ENCODE data around the gene CCNY.
"Not testable (repeated sequence)": the region's sequence is repeated elsewhere in the genome, so short reads cannot be mapped to it uniquely, and the experiment has no call there.

Gene CCNY

DNA sequence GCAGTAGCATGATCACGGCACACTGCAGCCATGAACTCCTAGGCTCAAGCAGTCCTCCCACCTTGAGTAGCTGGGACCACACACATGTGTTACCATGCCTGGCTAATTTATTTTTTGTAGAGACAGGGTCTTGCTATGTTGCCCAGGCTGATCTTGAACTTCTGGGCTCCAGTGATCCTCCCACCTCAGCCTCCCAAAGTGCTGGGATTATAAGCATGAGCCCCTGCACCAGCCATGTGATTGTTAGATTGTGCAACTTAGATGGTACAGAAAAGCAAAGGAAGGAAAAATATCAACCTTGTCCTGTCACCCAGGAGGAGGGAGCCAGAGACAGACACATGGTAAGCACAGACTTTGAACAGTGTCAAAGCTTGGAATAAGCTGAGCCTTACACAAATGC is 73.5 kb downstream of the CCNY start:
- DNase-seq = no peak

DNA sequence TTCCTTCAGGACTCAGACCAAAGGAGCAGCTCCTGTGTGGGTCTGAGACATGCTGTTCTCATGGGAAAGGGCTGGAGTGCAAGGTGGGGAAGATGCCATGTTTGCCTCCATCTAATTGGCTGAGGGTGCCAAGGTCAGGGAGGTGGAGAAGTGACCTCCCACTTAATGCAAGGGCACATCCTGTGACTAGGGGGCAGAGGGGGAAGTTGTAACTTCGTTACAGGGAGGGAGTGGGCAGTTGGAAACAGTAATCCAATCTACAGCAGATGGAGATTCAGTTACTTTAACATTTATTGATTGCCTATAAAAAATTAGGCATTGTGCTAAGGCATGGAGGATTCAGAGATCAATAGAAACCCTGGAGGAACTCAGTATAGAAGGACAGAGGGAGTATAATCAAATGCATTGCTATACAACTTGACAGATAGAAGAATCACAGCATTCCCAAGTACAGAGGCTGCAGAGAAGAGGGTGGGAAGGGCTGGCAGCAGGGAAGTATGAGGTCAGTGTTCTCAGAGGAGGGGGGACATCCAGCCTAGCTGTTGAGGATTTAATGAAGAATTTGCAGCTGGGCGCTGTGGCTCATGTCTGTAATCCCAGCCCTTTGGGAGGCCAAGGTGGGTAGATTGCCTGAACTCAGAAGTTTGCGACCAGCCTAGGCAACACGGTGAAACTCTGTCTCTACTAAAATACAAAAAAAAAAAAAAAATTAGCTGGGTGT is 75.9 kb downstream of the CCNY start:
- DNase-seq = no peak

DNA sequence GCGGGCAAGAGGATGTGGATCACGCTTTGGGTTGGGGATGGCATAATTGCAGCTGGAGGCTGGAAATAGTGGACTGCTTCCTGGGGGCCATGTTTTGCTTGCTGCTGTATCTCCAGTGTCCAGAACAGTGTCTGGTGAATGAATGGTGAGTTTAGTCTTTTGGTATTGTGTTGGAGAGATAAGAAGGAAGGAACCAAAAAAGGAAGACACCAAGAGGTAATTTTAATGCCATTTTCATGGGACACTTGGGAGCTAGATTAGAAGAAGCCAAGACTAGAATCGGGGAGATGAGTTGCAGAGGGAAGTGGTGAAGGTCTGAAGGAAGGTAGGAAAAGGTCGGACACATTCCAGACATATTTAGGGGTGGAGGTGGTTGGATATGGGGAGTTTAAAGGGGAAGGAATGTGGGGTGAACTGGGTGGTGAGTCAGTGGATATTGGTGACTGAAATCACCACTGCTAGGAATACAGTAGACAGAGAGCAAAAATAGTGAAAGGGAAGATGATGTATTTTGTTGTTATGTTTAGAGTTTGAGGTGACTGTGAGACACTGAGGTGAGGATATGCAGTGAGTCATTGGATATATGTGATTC is 76.7 kb downstream of the CCNY start:
- DNase-seq = no peak

DNA sequence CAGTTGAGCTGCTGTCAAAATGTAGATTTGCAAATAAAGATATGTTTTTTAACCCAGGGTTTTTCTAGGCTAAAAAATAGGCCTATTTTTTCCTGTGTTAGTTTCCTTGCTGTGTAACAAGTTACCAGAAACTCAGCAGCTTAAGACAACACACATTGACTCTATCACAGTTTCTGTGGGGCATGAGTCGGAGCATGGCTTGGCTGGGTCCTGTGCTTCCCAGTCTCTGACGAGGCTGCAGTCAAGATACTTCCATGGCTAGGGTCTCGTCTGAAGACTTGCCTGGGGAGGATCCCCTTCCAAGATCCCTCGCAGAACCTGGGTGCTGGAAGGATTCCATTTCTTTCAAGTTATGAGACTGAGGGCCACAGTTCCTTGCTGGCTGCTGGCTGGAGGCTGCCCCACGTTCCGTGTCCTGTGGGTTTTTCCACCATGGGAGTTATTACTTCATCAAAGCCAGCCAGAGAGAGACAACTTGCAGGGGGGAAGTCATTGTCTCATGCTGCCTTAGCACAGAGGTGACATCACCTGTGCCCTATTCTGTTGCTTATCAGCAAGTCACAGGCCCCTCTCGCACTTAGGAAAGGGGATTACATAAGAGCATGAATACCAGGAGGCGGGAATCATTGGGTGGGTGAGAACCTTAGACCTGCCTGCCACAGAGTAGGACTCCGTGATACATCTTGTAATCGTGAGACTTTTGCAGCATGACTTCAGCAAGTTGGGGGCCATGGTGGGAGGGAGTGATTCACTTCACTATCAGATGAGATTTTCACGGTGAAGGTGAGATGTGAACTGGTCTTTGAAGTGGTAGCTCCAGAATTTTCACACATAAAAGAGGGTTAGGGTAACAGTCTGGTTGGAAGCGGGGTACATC is 77.9 kb downstream of the CCNY start:
- DNase-seq = no peak

DNA sequence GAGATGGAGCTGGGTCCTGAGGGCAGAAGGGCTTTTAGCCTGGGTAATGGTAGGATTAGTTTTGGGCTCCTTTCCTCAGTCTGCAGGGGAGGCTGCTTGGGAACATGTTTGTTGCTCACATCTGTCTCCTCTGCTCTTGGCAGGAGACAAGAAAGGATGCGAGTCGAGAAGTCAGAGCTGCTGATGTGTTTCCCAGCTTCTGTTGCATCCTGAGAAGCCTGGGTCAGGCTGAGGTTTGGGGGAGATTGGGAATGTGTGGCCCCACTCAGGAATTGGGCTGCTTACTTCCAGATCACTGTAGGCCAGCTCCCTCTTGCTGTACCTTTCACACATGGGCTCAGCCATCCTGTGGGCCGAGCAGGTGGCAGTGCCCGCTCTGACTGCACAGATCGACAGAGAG is 79.2 kb downstream of the CCNY start:
- DNase-seq = no peak

DNA sequence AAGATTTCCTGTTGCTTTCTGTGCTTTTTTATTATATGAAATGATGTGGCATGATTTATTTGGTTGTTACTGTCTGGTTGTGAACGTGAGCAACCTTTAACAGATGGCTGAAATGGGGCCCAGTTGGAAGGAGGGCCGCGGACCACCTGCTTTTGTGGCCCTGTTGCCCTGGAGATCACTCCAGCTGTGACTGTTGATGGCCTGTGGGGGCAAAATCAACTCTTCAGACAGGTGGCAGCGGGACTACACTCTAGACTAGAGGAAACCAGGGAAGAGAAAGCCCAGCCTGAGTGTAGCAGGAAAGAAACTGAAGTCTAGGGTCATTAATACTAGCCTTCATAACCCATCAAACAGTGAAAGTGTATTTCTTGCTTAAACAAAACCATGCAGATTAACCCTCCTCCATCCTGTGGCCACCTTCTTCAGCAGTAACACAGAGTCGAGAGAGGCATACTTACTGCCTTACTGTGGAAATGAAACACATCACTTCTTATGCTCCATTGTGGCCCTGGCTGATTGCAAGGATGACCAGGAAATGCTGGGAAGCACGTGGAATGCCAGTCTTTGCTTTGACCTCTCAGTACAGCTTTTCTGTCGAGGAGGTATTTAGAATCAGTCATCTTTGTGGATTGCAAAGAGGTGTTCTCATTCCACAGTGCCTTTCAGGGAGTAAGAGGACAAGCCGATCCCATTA is 80.5 kb downstream of the CCNY start:
- no peak for DNase-seq

DNA sequence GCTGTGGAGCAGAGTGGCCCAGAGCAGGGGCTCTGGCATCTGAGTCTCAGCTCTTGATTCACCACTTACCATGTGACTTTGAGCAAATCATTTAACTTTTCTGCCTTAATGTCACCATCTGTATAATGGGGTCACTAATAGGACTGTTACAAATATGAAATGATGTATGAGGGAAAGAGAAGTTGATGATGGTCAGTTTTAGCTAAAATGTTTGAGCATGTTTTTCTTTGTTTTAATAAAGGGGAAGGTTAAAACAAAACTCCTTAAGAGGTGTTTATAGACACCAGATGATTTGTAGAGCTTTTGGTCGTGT is 81.0 kb downstream of the CCNY start:
- DNase-seq = no peak

DNA sequence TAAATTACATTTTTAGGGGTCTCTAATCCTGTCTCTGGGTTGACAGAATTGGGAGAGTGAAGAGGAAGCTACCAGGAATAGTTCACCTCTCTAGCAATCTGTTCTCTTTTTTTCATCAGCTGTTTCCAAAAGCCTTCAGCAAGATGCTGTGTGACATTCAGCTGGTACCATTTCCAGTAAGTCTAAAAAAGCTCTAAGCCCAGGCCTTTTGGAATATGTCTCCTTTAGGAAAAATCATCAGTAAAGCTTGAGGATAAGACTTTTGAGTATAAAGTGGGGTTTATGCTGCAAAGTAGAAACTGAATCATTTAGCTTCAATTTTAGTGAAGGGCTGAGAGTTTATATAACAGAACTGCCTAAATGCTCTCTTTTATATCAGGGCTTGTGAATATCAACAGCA is 81.5 kb downstream of the CCNY start:
- no peak for DNase-seq

DNA sequence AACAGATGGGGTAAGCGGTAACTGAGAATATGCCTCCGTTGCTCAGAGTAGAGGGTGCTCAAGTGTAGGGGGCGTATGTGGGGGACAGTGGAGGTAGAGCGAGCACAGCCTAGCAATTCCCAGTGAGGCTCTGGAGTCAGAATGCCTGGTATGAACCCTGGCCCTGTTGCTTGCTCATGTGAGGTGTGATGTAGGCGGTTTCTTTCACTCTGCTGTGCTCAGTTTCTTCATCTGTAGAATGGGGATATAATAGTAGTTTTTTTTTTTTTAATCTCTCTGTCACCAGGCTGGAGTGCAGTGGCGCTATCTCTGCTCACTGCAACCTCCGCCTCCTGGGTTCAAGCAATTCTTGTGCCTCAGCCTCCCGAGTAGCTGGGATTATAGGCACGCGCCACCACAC is 82.3 kb downstream of the CCNY start:
- DNase-seq = not testable (repeated sequence)

DNA sequence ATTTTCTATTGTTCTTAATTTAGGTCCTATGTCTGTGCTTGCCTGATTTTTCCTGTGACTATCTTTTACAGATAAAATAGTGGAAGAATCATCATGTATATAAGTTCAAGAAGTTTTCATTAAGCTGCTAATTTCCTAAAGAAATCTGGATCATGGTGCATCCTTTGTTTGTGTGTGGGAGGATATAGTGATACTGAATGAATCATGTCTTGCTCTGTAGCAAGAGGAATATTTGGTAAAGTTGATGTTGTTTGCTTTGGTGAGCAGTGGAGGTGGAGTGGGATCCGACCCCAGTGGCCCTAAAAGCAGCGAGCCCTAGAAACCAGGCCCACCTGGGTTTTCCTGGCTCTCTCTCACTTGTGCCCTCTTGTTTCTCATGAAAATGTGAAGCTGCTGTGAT is 83.7 kb downstream of the CCNY start:
- DNase-seq = no peak

DNA sequence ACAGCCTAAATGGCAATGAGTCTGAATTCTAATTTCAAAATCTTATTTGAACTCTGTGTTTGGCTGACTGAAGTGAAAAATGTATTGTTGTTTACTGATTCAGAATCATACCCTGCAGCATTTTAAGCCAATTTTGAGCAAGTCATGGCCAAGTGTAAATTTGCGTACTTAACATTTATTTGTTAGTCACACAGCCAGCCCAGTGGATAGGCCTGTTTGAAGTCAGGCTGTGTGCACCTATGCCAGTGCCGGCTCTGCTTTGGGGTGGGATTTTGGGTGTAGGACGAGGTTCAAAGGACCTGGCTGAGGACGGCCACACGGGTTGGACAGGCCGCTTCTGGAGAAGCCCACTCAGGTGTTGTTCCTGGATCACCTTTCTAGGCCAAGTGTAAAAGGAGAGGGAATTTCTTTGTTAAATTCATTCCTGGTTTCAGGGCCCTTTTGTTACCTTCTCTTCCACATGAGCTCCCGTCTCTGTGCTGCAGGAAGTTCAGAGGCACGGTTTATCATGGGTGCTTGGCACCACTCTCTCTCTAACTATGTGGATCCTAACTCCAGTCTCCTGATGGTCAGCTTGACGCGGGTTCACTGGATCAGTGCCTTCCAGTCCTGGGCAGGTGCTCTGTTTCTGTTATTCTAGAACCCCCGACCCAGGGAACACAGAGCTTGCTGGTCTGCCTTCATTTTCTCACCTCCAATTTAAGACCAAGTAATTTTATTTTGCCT is 84.7 kb downstream of the CCNY start:
- no peak for DNase-seq

DNA sequence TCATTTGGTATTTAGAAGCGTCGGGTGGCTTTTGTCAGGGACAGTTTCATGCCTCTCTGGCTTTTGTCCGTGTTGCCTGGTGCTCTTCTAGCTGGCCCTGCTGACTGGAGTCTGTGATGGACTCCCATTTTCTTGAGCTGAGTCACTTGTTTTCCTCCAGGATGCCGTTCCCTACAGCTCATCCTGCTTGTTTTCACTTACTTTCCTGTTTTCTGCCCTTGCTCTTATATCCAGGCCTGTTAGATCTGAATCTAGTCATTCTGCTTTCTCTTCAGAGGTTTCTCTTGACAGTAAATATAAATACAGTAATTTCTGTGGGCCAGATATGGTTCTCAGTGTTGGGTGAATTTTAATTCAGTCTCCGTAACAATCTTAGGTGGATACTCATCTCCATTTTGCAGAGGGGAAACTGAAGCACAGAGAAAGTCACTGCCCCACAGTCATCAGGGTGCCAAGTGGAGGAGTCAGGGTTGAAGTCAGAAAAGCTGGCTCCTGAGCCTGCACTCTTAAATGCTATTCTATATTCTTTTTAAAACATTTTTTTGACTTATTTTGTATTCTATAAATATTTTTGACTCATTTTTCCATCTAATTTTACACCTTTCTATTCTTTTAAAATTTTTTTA is 85.4 kb downstream of the CCNY start:
- DNase-seq = no peak

DNA sequence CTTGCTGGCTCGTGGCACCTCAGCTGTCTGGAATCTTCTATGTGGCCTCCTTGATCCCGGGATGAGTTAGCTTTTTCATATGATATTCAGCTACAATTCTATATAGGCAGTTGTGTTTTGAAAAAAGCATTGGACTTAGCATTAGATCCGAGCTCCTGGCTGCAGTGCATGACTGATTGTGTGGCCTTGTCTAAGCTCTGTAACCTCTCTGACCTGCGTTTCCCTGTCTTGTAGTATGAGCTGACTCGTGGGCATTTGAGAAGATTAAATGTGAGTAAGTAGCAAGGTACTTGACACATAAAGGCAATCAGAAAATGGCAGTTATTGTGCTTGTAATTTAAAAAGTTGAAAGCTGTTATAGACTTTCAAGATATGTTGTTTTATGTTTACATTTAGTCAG is 85.9 kb downstream of the CCNY start:
- no peak for DNase-seq

DNA sequence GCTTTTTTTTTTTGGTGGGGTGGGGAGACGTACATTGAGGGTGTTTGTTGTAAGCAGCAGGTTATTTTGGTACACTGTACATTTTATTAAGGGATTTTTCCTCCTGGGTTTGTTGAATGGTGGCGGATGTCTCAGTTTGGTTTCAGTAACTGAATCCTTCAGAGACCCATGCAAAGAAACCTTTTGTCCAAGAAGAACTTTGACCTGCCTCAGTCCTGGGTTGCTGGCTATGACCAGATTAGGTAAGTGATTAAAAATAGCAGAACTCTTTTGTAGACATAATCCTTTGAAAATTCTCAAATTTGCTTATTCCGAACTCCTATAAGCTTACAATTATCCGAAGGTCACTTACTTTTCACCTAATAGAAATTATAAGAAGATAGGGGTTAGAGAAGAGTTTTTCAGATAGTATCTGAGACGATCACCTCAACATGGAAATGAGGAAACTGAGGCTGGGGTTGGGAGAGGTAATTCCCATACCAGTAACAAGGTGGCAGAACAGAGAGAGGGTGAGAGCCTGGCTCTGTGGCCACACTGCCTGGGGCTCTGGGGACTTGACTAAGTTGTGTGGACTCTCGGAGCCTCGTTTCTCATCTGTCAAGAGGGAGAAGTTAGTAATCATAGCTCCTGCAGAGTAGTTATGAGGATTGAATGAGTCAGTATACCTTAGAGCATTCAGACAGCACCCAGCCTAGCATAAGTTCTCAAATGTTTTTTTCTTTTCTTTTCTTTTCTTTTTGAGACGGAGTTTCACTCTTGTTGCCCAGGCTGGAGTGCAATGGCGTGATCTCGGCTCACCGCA is 87.4 kb downstream of the CCNY start:
- DNase-seq = no peak

DNA sequence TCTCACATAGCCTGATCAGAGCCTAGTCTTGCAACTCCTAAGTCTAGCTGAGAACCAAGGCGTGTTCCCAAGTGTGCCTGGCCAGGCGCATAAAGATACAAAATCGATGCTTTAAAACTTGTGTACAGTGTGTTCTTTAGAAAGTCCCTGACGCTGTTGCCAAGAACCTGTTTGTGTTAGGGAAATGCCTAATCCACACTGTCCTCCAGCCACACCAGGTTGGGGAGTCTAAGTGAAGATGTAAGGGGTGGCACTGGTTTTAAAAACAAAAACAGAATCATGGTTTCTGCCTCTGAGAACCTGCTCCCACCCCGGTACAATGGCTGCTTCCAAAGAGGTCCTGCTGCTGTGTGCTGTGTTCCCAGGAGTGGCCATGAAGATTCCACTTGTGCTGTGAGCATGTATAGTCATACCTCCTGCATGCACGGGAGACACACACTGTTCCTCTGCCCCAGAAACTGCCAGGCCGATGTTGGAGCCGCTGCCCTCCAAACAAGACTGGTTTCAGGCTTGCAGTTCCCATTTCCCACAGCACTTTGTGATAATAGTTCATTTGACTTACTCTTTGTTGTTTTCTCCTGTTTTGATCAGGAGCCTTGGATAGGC is 88.5 kb downstream of the CCNY start:
- no peak for DNase-seq

DNA sequence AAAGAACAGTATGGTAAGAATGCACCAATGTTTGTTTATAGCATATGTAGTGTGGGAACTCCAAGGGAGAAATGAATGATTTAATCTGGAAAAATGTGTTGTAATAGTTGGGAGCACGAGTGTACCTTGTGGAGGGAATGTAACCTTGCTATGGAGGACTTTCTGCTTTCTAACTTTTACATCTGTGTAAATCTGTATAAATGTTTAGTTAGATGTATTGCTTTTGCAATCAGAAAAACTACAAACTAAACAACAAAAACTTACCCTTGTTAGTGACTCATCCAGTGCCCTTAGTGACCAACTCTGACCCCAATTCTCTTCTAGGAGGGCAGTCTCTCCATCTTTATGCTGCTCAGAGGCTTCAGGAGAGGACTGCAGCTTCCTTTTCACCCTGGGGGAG is 89.3 kb downstream of the CCNY start:
- no peak for DNase-seq

DNA sequence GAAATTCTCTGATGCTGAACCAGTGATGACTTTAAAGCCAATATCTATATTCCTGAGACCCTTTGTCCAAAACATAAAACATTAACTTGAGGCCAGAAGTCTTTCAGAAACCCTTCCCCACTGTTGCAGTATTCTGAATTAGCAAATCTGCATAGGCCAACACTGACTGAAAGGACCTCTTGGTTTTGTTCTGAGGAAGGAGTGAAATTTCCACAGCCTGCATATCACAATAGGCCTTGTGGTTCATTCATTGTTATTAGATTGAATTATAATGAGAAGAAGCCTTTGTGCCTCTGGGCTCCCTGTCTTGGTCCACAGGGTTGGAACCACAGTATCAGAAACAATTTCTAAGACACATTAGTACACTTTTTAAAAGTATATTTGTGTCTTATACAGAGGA is 90.3 kb downstream of the CCNY start:
- no peak for DNase-seq

DNA sequence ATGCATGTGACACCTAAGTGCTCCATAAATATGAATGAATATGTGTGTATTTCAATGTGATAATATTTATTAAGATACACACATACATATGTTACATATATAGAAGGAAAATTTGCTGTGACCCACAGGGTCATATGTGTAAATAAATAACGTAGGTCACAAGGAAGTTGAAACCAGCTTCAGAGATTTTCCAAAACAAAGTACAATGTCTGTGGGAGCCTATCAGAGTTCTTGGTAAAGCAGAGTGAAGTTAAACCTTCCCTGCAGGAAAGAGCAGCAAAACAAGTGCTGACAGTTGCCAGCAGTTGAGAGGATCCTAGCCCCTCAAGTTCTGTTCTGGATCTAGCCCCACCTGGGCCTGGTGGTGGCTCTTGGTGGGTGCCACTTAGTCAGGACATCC is 91.2 kb downstream of the CCNY start:
- no peak for DNase-seq

DNA sequence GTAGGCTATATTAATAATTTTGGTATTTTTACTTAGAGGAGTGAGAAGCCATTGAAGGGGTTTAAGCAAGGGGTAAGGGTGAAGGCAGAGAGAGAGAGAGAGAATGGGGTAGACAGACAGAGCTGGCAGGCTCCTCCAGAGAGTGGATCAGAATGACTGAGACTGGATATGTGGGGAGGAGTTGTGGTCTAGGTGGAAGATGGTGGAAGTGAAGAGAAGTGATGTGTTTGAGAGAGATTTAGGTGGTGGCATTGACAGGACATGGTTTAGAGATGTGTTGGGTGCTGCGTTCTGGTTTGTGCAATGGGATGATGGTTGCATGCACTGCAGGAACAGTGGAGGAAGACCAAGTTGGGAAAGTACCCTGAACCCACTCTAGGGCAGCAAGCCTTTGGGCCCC is 92.2 kb downstream of the CCNY start:
- no peak for DNase-seq

DNA sequence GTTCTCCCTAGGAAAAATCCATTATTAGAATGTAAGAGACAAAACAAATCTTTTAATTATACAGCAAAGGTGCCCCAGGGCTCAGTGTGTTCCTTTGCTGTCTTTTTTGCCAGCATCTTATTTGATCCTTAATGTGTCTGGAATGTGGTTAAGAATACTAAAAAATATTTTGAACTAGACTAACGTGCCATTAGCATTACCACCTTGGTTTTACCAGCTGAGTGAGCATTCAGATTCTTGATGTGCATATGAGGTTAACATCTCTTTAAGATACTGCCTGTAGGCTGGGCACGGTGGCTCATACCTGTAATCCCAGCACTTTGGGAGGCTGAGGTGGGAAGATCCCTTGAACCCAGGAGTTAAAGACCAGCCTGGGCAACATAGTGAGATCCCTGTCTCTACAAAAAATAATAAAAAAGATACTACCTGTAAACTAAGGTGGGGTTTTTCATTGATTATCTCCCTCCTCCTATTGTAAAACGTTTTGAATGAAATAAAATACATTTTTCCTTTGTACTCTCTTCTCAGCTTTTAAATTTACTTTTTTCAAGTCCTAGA is 96.6 kb downstream of the CCNY start:
- DNase-seq = no peak

Data from effector CD8-positive, alpha-beta T cell (primary cell).